Measurements from ENCODE around the gene SDR42E2.

SDR42E2 gene

DNA sequence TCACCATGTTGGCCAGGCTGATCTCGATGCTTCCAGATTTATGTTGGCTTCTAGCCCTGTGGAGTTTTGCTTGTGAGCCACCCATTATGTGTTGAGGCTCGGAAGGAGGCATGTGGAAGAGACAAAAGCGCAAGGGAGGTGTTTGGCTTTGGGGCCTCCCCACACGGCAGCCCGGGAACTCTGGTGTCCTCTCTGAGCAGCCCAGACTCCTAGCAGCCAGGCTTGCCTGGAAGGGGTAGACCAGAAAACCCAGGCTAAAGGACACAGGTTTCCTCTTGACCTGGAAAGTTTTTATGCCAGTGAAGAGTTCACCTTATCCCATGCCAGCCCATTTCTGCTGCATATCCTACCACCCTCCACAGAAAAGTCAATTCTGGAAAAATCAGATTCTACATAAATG lies 21.0 kb downstream of the SDR42E2 start:
- Histone ChIP-seq H3K27ac (ENCODE audit: low read depth, low read length) (no peak overlapping the region), H3F3A (ENCODE audit: control insufficient read depth, insufficient read depth) (no peaks in the 10 kb centered on the region), H3K9me3 (ENCODE audit: control insufficient read depth, insufficient read depth, low read length) (no peaks in the 10 kb centered on the region), H3K4me3 (ENCODE audit: low read length) (no peak overlapping the region), H3K4me1 (ENCODE audit: control insufficient read depth, low read length) (peaks cover 3% of the 10 kb centered on the region), H3K9me2 (replicated peaks; ENCODE audit: control insufficient read depth, low read length) (no peaks in the 10 kb centered on the region), H3K4me2 (ENCODE audit: low read length) (no peak overlapping the region), H3K27me3 (ENCODE audit: control insufficient read depth, low read length) (peaks cover 6% of the 10 kb centered on the region; the same call in 1 of the 2 replicates), H3K79me2 (ENCODE audit: control insufficient read depth, low read length) (no peaks in the 10 kb centered on the region), H3K36me3 (ENCODE audit: control insufficient read depth, low read length) (no peaks in the 10 kb centered on the region), H4K20me1 (ENCODE audit: control insufficient read depth, insufficient read depth, low read depth, low read length) (no peaks in the 10 kb centered on the region)
- TF ChIP-seq, protein P1, sequence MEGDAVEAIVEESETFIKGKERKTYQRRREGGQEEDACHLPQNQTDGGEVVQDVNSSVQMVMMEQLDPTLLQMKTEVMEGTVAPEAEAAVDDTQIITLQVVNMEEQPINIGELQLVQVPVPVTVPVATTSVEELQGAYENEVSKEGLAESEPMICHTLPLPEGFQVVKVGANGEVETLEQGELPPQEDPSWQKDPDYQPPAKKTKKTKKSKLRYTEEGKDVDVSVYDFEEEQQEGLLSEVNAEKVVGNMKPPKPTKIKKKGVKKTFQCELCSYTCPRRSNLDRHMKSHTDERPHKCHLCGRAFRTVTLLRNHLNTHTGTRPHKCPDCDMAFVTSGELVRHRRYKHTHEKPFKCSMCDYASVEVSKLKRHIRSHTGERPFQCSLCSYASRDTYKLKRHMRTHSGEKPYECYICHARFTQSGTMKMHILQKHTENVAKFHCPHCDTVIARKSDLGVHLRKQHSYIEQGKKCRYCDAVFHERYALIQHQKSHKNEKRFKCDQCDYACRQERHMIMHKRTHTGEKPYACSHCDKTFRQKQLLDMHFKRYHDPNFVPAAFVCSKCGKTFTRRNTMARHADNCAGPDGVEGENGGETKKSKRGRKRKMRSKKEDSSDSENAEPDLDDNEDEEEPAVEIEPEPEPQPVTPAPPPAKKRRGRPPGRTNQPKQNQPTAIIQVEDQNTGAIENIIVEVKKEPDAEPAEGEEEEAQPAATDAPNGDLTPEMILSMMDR (IDR thresholded peaks at IDR 0.05; ENCODE audit: low read depth, low read length, poor library complexity, severe bottlenecking), result no peak
- TF ChIP-seq EZH2phosphoT487 (IDR thresholded peaks at IDR 0.05; ENCODE audit: borderline replicate concordance, low read length), result no peak

DNA sequence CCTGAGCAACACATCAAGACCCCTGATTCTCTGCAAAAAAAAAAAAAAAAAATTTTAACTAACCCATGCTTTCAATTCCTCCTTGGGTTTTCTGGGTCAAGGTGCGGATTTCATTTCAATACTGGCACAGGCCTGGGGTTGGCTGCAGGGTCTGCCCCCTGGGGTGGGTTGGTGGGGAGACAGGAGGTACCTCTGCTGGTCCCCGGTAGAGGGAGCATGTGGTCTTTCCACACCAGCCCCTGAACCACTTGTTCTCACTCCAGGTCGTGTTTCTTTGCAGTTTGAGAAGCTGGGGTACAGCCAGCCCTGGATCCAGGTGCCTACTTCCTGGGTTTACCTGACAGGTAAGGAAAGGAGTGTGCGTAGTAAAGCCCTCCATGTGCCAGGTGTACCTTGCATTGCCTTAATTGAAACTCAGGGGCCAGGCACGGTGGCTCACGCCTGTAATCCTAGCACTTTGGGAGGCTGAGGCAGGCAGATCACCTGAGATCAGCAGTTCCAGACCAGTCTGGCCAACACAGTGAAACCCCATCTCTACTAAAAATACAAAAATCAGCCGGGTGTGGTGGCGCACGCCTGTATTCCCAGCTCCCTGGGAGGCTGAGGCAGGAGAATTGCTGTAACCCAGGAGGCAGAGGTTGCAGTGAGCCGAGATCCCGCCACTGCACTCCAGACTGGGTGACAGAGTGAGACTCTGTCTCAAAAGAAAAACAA lies 21.8 kb downstream of the SDR42E2 start:
- H3K36me3 ChIP-seq (ENCODE audit: control insufficient read depth, low read length), result no peaks in the 10 kb centered on the region
- H3K9me2 ChIP-seq (replicated peaks; ENCODE audit: control insufficient read depth, low read length), result no peaks in the 10 kb centered on the region
- H3K4me1 ChIP-seq (ENCODE audit: control insufficient read depth, low read length), result peaks cover 10% of the 10 kb centered on the region
- no peak overlapping the region for H3K4me3 ChIP-seq (ENCODE audit: low read length)
- H3K79me2 ChIP-seq (ENCODE audit: control insufficient read depth, low read length), result no peaks in the 10 kb centered on the region
- no peak overlapping the region for H3K27ac ChIP-seq (ENCODE audit: low read depth, low read length)
- 0 out of 2 replicates have a peak, but pooled peaks cover 2% of the 10 kb centered on the region for H3F3A ChIP-seq (ENCODE audit: control insufficient read depth, insufficient read depth)
- no peak overlapping the region for H3K4me2 ChIP-seq (ENCODE audit: low read length)
- no peaks in the 10 kb centered on the region for H3K9me3 ChIP-seq (ENCODE audit: control insufficient read depth, insufficient read depth, low read length)
- TF ChIP-seq, protein P1 (IDR thresholded peaks at IDR 0.05; ENCODE audit: low read depth, low read length, poor library complexity, severe bottlenecking), result peak; percentile 70
- TF ChIP-seq EZH2phosphoT487 (IDR thresholded peaks at IDR 0.05; ENCODE audit: borderline replicate concordance, low read length), result no peak
- peaks cover 3% of the 10 kb centered on the region; the same call in 1 of the 2 replicates for H3K27me3 ChIP-seq (ENCODE audit: control insufficient read depth, low read length)
- no peaks in the 10 kb centered on the region for H4K20me1 ChIP-seq (ENCODE audit: control insufficient read depth, insufficient read depth, low read depth, low read length)

DNA sequence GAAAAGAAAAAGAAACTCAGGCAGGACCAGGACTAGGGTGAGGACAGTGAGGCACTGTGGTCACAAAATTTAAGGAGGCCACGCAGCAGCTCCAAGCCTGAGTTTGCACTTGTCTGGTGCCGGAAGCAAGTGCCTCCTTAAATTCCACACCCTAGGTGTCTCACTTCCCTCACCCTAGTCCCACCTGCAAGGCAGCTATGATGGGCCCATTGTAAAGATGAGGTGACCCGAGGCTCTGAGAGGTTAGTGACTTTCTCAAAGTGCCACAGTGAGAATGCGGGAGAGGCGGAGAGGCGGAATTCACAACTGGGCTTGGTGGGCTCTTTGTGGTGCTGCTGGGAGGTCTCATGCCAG lies 22.3 kb downstream of the SDR42E2 start:
- no peak overlapping the region for H3K4me2 ChIP-seq (ENCODE audit: low read length)
- no peak overlapping the region for H3K27ac ChIP-seq (ENCODE audit: low read depth, low read length)
- H3F3A ChIP-seq (ENCODE audit: control insufficient read depth, insufficient read depth), result 0 out of 2 replicates have a peak, but pooled peaks cover 6% of the 10 kb centered on the region
- peaks cover 15% of the 10 kb centered on the region for H3K4me1 ChIP-seq (ENCODE audit: control insufficient read depth, low read length)
- no peaks in the 10 kb centered on the region for H4K20me1 ChIP-seq (ENCODE audit: control insufficient read depth, insufficient read depth, low read depth, low read length)
- no peaks in the 10 kb centered on the region for H3K9me3 ChIP-seq (ENCODE audit: control insufficient read depth, insufficient read depth, low read length)
- no peaks in the 10 kb centered on the region for H3K9me2 ChIP-seq (replicated peaks; ENCODE audit: control insufficient read depth, low read length)
- no peaks in the 10 kb centered on the region for H3K79me2 ChIP-seq (ENCODE audit: control insufficient read depth, low read length)
- H3K4me3 ChIP-seq (ENCODE audit: low read length), result no peak overlapping the region
- H3K36me3 ChIP-seq (ENCODE audit: control insufficient read depth, low read length), result no peaks in the 10 kb centered on the region
- peaks cover 3% of the 10 kb centered on the region; the same call in 1 of the 2 replicates for H3K27me3 ChIP-seq (ENCODE audit: control insufficient read depth, low read length)
- TF ChIP-seq, protein P1 (IDR thresholded peaks at IDR 0.05; ENCODE audit: low read depth, low read length, poor library complexity, severe bottlenecking), result no peak
- no peak for TF ChIP-seq EZH2phosphoT487 (IDR thresholded peaks at IDR 0.05; ENCODE audit: borderline replicate concordance, low read length)

All from DOHH2 (cell line).